HG02981 (cell line): ENCODE measurements around the gene NTF4.
"Not testable (repeated sequence)": the region's sequence is repeated elsewhere in the genome, so short reads cannot be mapped to it uniquely, and the experiment has no call there.

ENCODE experiments used
- ATAC-seq: cut with Tn5 transposase; IDR thresholded peaks from one replicate; pipeline ENCODE4 v1.9.1; 2021; ENCODE audit warnings: mild to moderate bottlenecking, moderate library complexity; ENCODE audit not compliant: unreplicated experiment

Gene NTF4

DNA sequence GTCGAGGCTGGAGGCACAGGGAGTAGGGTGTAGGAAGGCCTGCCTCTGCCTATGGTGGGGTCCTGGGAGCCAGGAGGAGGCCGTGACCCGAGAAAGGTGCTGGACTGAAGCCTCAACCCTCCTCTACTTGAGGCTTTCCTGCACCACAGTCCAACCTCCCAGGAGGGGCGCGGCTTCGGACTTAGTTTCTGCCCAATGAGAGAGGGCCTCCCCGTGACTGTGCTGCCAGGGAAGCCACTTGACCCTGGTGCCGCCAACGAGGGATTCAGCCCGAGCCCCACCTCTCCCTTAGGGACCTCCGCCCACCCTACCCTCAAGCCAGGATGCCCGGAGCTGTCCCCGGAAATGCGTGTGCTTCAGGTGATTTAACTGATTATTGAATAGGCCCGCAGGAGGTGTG lies 40.4 kb downstream of the NTF4 start, which contains the start of gene CGB3:
Gene CGB3 (minus strand): TSS at position 101 of the 400 bp plus-strand sequence. CDS start 362 bp downstream, outside the sequence.
- ATAC-seq = not testable (repeated sequence)

DNA sequence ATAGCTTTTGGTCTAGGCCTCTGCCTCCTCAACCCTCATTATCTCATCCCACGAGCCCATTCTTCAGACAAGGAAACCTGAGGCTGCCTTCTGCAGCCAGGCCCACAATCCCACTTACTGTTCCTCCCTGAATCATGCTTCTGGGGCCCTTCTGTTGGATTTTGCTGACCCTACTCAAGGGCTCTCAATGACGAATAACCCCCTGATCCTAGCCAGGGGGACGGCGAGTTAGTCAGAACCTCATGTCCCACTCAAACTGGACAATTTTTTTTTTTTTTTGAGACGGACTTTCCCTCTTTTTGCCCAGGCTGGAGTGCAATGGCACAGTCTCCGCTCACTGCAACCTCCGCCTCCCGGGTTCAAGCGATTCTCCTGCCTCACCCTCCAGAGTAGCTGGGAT lies 42.5 kb downstream of the NTF4 start:
- no peak for ATAC-seq

DNA sequence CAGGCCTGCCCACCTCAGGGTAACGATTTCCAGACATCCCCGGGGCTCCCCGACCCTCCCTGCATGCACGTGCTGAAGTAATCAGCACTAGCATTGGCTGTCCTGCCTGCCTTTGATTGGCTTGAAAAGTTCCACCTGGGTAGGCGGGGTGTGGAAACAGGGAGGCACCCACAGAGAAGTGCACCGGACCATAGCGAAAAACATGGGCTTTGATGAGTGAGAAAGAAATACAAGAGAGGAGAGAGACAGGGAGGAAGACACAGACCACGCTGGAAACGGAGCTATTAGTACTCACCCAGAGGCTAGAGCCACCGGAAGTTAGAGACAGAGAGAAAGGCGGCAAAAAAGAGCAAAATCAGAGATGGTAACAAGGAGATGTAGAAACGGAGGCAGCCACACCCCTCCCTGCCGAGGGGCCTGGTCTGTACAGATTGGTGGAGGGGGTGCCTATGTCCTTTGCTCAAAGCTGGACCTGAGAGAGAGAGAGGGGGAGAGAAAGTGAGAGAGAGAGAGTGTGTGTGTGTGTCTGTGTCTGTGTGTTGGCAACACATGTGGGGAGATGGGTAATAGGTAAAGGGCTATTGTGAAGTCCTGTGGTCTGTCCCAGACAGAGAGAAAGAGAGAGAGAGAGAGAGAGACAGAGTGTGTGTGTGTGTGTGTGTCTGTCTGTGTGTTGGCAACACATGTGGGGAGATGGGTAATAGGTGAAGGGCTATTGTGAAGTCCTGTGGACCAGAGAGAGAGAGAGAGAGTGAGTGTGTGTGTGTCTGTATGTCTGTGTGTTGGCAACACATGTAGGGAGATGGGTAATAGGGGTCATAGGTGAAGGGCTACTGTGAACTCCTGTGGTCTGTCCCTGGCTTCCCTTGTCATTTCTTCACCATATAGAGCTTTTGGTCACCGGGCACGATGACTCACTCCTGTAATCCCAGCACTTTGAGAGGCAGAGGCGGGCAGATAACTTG lies 43.4 kb downstream of the NTF4 start:
- ATAC-seq = no peak

DNA sequence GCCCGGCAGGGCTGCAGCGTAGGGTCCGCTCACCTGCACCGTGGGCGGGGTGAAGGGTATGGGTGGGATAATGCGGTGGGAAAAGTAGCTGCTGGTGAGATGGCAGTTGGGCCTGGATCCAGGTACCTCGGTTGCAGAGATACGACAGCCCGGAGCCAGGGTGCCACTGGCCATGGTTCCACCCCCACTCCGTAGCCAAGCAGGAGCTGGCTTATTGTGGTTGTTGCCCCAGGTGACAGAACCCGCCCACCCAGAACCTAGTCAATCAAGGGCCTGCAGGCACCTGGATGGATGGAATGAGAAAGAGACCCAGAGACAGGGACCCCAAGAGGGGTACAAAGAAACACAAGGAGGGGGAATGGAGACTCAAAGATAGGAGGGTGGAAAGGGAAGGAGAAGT lies 44.3 kb downstream of the NTF4 start:
- ATAC-seq = no peak

DNA sequence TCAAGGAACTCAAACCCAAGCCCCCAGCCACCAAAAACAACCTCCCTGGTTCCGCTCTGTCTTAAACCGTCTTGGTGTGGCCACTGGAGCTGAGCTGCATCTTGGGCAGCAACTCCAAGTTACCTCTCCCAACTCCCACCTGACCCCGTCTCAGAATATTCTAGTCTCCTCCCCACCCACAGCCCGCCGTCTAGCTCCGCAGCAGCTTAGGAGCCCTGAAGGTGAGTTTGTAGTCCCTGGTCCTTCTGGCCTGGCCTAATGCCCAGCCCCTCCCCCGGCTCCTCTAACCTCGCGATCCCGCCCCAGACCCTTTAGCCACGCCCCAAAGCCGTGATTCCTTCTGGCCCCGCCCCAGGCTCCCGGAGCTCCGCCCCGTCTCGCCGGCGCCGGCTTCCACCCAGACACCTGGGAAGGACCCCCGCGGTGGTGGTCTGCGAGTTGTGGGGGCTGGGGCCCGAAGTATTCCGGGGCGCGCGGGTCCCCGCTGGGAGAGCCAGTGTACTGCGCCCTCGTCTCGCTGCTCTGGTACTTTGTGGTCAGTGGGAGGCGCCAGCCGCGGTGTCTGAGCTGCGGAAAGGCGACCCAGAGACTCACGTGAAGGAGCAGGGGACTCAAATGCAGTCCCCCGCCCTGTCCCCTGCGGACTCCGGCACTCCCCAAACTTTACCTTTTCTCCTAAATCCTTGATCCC lies 45.2 kb downstream of the NTF4 start:
- no peak for ATAC-seq

DNA sequence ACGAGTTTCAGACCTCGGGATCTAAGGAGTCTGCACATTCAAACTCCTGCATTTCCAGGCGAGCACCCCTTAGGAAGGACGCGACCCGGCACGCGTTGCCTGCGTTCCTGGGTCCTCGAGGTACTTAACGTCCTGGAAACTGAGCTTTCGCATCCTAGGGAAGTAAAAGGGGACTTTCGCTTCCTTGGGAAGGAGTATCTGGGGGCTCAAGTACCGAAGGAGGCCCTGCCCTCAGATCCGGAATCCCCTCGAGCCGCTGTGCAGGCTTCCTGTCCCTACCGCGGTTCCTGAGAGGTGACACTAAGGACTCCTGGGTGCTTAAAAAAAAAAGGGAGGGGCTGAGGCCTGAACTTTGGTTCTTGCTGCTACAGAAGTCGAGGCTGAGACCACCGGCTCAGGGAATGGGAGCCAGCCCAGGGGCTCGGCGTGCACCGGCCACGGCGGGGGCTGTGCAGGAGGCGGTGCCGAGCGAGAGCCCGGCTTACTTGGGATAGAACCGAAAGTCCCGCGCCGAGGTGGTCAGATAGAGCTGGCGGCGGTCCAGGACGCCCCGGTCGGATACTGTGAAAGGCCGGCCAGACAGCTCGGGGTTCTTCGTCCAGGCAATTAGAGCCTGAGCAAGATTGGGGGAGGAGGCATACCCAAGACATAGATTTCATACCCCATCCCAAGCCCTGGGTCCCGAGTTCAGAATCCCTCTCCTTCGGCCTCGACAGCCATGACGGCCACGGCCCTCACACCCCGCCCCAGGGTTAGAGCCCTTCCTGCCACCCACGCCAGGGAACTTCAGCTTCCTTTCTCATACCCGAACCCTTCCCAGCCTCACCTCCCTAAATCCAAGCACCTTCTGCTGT lies 46.0 kb downstream of the NTF4 start:
- ATAC-seq = not testable (repeated sequence)

DNA sequence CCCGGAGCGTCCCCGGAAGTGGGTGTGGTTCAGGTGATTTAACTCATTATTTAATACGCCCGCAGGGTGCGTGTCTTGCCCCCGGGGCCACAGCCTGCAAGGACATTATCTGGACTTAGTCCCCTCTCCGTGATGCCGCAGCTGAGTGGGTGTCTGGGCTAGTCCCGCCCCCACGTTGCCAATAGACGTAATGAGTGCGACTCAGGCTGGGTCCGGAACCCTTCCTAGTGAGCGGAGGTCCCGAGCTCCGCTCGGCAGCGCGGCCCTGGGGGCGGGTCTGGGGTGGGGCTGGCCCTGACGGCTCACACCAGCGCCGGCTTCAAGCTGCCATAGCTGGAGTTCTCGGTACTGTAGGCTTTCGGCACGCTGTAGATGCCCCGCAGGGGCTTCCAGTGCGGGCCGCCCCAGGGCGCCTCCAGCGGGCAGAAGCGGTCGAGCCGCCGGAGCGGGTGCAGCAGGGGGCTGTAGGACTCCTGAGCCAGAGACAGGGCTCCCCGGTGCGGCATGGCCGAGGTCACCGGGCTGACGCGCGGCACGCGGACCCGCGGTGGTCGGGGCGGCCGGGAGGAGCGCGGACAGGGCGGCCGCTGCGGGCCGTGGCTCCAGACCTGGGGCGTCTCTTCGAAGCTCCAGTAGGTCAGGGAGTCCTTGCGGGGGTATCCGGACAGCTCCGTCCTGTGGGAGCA lies 46.8 kb downstream of the NTF4 start:
- no peak for ATAC-seq

DNA sequence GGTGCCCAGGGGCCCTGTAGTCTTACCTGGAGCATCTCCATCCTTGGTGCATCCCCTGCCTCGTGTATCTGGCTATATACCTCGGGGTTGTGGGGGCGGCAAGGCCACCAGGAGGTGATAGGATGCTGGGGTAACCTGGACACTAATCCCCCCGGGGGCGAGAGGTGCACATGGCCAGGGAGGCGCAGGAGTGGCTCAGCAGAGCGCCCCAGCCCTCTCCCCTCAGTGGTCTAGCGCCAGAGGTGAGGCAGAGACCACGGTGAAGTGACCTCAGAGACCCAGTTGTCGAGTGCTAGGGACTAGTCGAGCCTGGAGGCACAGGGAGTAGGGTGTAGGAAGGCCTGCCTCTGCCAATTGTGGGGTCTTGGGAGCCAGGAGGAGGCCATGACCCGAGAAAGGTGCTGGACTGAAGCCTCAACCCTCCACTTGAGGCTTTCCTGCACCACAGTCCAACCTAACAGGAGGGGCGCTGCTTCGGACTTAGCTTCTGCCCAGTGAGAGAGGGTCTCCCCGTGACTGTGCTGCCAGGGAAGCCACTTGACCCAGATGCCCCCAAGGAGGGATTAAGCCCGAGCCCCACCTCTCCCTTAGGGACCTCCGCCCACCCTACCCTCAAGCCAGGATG lies 47.5 kb downstream of the NTF4 start, which contains the start of gene LHB:
Gene LHB (minus strand): TSS at position 51 of the 625 bp plus-strand sequence. CDS start 10 bp downstream, at position 41.
- no peak for ATAC-seq

DNA sequence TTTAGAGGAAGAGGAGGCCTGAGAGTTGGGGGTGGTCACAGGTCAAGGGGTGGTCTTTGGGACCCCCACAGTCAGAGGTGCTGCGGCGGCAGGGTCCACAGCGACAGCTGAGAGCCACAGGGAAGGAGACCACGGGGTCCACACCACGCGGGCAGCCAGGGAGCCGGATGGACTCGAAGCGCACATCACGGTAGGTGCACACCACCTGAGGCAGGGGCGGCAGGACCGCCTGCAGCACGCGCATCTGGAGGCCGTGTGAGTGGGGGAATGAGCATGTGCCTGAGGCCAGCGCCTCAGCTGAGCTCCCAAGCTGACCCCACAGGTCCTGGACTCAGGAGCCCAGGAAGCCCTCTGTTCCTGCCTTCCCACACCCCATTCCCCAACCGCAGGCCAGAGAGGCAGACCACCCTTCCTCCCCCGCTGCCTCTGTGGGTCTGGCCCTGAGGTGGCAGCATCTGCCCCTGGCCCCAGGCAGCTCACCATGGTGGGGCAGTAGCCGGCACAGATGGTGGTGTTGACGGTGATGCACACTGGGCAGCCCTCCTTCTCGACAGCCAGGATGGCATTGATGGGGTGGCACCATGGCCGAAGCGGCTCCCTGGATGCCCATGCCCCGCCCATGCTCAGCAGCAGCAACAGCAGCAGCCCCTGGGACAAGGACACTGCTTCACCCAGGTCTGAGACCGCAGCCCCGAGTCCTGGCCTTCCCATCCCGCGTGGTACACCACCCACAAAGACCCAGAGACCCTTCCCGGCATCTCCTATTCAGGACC lies 48.4 kb downstream of the NTF4 start:
- no peak for ATAC-seq

DNA sequence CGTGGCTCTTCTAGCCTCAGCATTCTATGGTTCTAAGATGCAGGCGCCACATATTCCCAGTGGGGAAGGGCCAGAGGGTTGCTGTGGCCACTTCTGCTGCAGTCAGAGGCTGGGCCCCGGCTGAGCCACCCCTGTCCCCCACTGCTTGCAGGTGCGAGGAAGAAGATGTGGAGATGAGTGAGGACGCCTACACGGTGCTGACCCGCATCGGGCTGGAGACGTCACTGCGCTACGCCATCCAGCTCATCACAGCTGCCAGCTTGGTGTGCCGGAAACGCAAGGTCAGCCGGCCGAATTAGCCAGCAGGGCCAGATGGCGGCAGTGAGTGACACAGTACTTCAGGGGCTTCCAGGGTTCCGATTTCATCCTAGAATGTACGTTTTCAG lies 49.8 kb downstream of the NTF4 start:
- no peak for ATAC-seq

DNA sequence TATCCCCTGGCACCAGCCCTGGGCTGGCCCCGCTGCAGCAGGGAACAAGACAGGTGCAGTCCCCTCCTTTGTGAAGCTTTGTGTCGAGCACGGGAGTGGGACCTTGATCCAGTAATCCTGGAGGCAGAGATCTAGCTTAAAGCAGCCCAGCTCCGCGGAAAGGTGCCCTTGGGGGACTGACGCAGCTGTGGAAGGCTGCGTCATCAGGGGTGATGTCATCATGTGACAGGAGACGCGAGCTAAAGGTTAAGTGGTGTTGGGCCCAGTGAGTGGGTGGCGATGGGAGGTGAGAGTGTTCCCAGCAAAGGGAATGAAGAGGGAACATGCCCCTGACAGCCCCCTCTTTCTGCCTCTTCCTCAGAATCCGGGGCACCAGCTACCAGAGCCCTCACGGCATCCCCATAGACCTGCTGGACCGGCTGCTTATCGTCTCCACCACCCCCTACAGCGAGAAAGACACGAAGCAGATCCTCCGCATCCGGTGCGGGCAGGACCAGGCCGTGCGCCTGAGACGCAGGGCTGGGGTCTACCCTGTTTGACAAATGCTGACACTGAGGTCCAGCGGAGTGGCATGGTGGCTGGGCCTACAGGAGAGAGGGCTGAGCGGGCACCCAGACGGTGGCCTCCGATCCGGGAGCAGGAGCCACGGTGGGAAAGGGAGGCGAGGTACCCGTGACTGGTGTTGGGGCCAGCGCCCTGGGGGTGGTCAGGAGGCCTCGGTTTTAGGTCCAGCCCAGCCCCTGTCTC lies 50.3 kb downstream of the NTF4 start:
- ATAC-seq = no peak

DNA sequence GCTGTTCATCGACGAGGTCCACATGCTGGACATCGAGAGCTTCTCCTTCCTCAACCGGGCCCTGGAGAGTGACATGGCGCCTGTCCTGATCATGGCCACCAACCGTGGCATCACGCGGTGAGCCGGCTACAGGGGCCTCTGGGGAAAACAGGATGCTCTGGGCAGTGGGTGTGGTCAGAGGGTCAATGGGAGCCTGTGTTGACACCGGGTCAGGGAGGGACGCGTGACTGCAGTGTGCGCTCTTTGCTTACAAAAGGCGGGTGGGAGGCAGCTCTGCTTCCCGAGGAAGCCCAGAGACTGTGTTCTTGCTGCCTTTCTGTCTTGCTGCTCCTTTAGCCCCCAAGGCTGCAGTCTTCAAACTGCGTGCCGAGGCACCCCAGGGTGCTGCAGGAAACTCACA lies 53.4 kb downstream of the NTF4 start:
- ATAC-seq = no peak
